ENCODE data around the gene LRMDA. TPM values are rescaled to one million over a fixed set of nuclear protein-coding genes. Genes with fewer than 3 reads are reported as not detected.

Gene LRMDA
- total and polyA plus RNA-seq, 2 of the 8 experiments (the other 6 are each of a cell fraction or from before 2014, with no cell fraction given), result 0.86 to 2.8 TPM

- Histone ChIP-seq H3K36me3 (ENCODE audit: control insufficient read depth in 2 of 4, insufficient read depth in 4 of 4, low read length in 3 of 4) (no peaks in the 10 kb centered on the region), H2BK12ac (ENCODE audit: low read depth, low read length) (no peak overlapping the region), H3K23ac (ENCODE audit: insufficient read length) (no peak overlapping the region), H3K4me1 (replicated peaks in 1 of 4; ENCODE audit: control insufficient read depth in 3 of 4, insufficient read depth in 4 of 4, low read length in 3 of 4) (no peaks in the 10 kb centered on the region), H2AK5ac (ENCODE audit: low read depth, low read length) (no peak overlapping the region), H3K79me1 (ENCODE audit: low read depth, low read length) (no peaks in the 10 kb centered on the region), H4K8ac (ENCODE audit: extremely low read depth, insufficient read depth, low read length) (no peak overlapping the region), H2BK15ac (ENCODE audit: low read length) (no peak overlapping the region), H3K4ac (replicated peaks; ENCODE audit: insufficient read length, low read depth, low read length) (no peak overlapping the region), H4K91ac (replicated peaks; ENCODE audit: insufficient read length, low read length) (no peak overlapping the region), H4K20me1 (replicated peaks in 1 of 2; ENCODE audit: control insufficient read depth in 1 of 2, insufficient read depth in 2 of 2, low read length in 2 of 2) (no peaks in the 10 kb centered on the region), H3K9me3 (ENCODE audit: insufficient read depth in 2 of 2, low read depth in 1 of 2, low read length in 1 of 2) (no peaks in the 10 kb centered on the region), H2BK5ac (ENCODE audit: low read depth, low read length) (no peak overlapping the region), H2BK120ac (replicated peaks; ENCODE audit: low read depth, low read length) (no peak overlapping the region), H3K79me2 (ENCODE audit: control insufficient read depth in 1 of 2, insufficient read depth in 2 of 2, low read length in 2 of 2) (no peaks in the 10 kb centered on the region), H4K5ac (ENCODE audit: insufficient read length, low read depth, low read length) (no peak overlapping the region), H2AFZ (ENCODE audit: low read length) (no peak overlapping the region), H3K4me3 (ENCODE audit: extremely low read depth in 1 of 4, insufficient read depth in 2 of 4, low read depth in 3 of 4, low read length in 4 of 4) (no peak overlapping the region), H3K23me2 (ENCODE audit: low read depth, low read length) (no peaks in the 10 kb centered on the region), H3K18ac (ENCODE audit: extremely low read depth, low read length) (no peak overlapping the region), H3K27me3 (replicated peaks in 1 of 4; ENCODE audit: control insufficient read depth in 3 of 4, extremely low read depth in 1 of 4, insufficient read depth in 3 of 4, low read length in 3 of 4) (no peaks in the 10 kb centered on the region), H3K4me2 (ENCODE audit: insufficient read depth in 1 of 2, low read depth in 2 of 2, low read length in 2 of 2) (no peak overlapping the region), H3K27ac (ENCODE audit: low read depth, low read length) (no peak overlapping the region), H3K56ac (replicated peaks; ENCODE audit: insufficient read length, low read depth, low read length) (peak overlapping the region; percentile 22), H2BK20ac (ENCODE audit: low read length) (no peak overlapping the region), H3K9ac (replicated peaks in 1 of 4; ENCODE audit: extremely low read depth in 1 of 4, low read depth in 3 of 4, low read length in 3 of 4) (no peak overlapping the region), H3K14ac (ENCODE audit: insufficient read length) (no peak overlapping the region)
- WGBS, 2 experiments (ENCODE audit: extremely low coverage in 1 of 2, insufficient coverage in 1 of 2, insufficient read length in 1 of 2, insufficient replicate concordance in 2 of 2, low coverage in 1 of 2, low lambda C conversion rate in 2 of 2, missing lambda C conversion rate in 1 of 2), result 91% methylated on average over 5 of the region's 5 CpGs; no CpG with 5 or more reads in 1 of the 2 experiments
- POLR2A ChIA-PET (ENCODE audit: partially characterized antibody), result no interaction called here
- DNase-seq (ENCODE audit: low read depth in 1 of 2, low spot score in 2 of 2) (no peak), FAIRE-seq (no peak)
- TF ChIP-seq SUZ12 (IDR thresholded peaks at IDR 0.05; ENCODE audit: low read length) (no peak), SIRT6 (IDR thresholded peaks at IDR 0.05; ENCODE audit: low read length) (no peak), CEBPB (IDR thresholded peaks at IDR 0.05; ENCODE audit: low read depth, low read length) (no peak), SAP30 (IDR thresholded peaks at IDR 0.05; ENCODE audit: insufficient read depth, insufficient replicate concordance, low read length) (no peak), SIX5 (IDR thresholded peaks at IDR 0.05; ENCODE audit: low read depth, low read length) (no peak)
- TF ChIP-seq, protein P1, sequence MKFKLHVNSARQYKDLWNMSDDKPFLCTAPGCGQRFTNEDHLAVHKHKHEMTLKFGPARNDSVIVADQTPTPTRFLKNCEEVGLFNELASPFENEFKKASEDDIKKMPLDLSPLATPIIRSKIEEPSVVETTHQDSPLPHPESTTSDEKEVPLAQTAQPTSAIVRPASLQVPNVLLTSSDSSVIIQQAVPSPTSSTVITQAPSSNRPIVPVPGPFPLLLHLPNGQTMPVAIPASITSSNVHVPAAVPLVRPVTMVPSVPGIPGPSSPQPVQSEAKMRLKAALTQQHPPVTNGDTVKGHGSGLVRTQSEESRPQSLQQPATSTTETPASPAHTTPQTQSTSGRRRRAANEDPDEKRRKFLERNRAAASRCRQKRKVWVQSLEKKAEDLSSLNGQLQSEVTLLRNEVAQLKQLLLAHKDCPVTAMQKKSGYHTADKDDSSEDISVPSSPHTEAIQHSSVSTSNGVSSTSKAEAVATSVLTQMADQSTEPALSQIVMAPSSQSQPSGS (IDR thresholded peaks at IDR 0.05; ENCODE audit: low read length), result no peak
- CTCF ChIA-PET (ENCODE audit: partially characterized antibody), result no interaction called here
Observed at GRCh38 chr10:76184647-76185046, 753.2 kb downstream of the LRMDA start.
